ENCODE data around the gene PLXNA2. TPM values are rescaled to one million over a fixed set of nuclear protein-coding genes. Genes with fewer than 3 reads are reported as not detected.

PLXNA2 gene
- total and polyA plus RNA-seq, 8 donors, result 48.7 to 137 (median 72.9) TPM

GRCh38 chr1:208151728-208152598 is 92.2 kb downstream of the PLXNA2 start:
- no peak overlapping the region for H3K27ac ChIP-seq
- no peaks in the 10 kb centered on the region for H3K36me3 ChIP-seq
- no peaks in the 10 kb centered on the region for H3K27me3 ChIP-seq
- TF ChIP-seq CTCF (IDR thresholded peaks at IDR 0.05), result no peak
- WGBS, 2 donors, result 63 to 76% methylated on average over 9 of the region's 9 CpGs
- H3K4me1 ChIP-seq, result peaks cover 17 to 47% (median 22%) of the 10 kb centered on the region in 3 donors
- H3K9me3 ChIP-seq, result no peaks in the 10 kb centered on the region
- no peak overlapping the region for H3K4me3 ChIP-seq
- FAIRE-seq (no peak), ATAC-seq (no peak), DNase-seq (no peak)
- intact Hi-C loops (cut with DNase I), result no loop called here

GRCh38 chr1:208150833-208151458 is 93.2 kb downstream of the PLXNA2 start:
- intact Hi-C loops (cut with DNase I), result no loop called here
- Histone ChIP-seq H3K4me3 (no peak overlapping the region), H3K9me3 (no peaks in the 10 kb centered on the region), H3K27ac (no peak overlapping the region), H3K27me3 (no peaks in the 10 kb centered on the region), H3K4me1 (peaks cover 17 to 42% (median 22%) of the 10 kb centered on the region in 3 donors), H3K36me3 (no peaks in the 10 kb centered on the region)
- TF ChIP-seq CTCF (IDR thresholded peaks at IDR 0.05), result no peak
- DNase-seq (no peak), ATAC-seq (no peak), FAIRE-seq (no peak)
- 49 to 58% methylated on average over 6 of the region's 6 CpGs for WGBS, 2 donors

DNA sequence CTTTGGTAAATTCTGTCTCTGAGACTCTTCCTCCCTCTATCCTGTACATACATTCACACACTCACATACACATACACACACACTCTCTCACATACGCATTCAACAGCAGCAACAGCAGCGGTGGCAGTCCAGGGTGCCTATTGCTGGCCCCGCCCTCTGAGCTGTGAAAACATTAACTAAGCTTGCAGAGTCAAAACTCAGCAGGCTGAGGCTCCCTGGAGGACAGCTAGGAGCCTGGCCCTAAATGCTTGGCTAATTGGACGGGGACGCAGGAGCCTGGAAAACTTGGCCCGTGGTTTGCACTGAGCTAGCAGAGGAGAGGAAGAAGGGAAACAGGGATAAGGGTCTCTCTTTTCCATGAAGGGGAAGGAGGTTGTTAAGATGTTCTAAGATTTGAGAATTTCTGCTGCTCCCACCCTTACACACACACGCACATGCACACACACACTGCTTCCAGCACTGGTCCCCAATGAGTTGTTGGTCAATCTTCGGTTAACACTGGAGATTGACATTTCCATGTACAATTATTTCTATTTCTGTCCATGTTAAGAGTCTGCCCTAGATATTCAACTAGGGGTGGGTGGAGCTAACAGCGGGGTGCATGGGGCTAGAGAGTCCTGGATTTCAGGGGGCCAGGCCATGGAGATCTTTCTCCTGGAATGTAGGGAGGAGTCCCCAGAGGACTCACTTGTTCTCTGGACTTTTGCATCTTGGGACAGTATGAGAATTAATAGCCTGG is 94.2 kb downstream of the PLXNA2 start:
- intact Hi-C loops (cut with DNase I), result no loop called here
- DNase-seq (peak in 5 of 6 donors; percentile 48 to 68 (median 59)), ATAC-seq (peak; percentile 76 to 88 (median 86)), FAIRE-seq (no peak)
- Histone ChIP-seq H3K4me1 (peaks cover 8 to 33% (median 14%) of the 10 kb centered on the region in 3 donors), H3K36me3 (no peaks in the 10 kb centered on the region), H3K9me3 (no peaks in the 10 kb centered on the region), H3K27me3 (no peaks in the 10 kb centered on the region), H3K27ac (no peak overlapping the region), H3K4me3 (no peak overlapping the region)
- TF ChIP-seq CTCF (IDR thresholded peaks at IDR 0.05), result no peak
- WGBS, 2 donors, result 20% methylated on average over 9 of the region's 9 CpGs

DNA sequence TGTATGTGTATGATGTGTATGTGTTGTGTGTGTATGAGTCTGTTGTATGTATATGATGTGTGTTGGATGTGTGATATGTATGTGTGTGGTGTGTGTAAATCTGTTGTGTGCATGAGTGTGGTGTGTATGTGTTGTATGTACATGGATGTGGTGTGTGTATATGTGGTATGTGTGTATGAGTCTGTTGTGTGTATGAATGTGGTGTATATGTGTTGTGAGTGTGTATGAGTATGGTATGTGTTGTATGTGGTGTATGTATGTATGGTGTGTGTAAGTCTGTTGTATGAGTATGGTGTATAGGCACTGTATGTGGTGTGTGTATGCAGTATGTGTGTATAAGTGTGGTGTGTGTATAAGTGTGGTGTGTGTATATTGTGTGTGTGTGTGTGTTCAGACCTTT is 95.0 kb downstream of the PLXNA2 start:
- no peak for TF ChIP-seq CTCF (IDR thresholded peaks at IDR 0.05)
- ATAC-seq (peak in 1 of 4 donors; percentile 6), DNase-seq (no peak), FAIRE-seq (no peak)
- Histone ChIP-seq H3K4me1 (peaks cover 3 to 27% (median 10%) of the 10 kb centered on the region in 3 donors), H3K9me3 (no peaks in the 10 kb centered on the region), H3K36me3 (no peaks in the 10 kb centered on the region), H3K27ac (no peak overlapping the region), H3K27me3 (no peaks in the 10 kb centered on the region), H3K4me3 (no peak overlapping the region)
- intact Hi-C loops (cut with DNase I), result no loop called here

Measured in pancreas (tissue), 10 donors.